ENCODE results near the gene SLC1A2.

The SLC1A2 gene

DNA sequence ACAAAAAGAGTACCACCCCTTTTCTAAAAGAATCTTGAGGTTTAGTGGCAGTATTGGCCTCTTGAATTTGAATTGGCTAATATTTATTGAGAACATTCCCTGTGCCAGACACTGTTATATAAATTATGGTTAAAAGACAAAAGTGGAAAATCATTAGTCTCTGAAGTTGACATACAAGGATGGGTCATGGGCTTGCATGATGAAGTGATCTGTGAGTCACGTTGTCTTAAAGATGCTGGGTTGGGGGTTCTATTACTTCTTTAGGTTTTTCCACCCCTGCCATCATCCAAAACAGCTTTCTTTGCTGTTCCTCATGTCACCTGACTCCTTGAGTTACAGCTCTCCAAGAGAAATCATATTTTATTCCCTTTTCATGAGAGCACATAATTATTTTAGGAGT lies 195.4 kb downstream of the SLC1A2 start:
- no peak overlapping the region for H3K4me3 ChIP-seq (ENCODE audit: low read depth, low read length)
- TF ChIP-seq MAX (IDR thresholded peaks at IDR 0.05; ENCODE audit: low read depth, low read length) (no peak), CTCF (IDR thresholded peaks at IDR 0.05; ENCODE audit: low read depth, low read length) (no peak), MYC (IDR thresholded peaks at IDR 0.05; ENCODE audit: low read depth, low read length) (no peak), POLR2A (IDR thresholded peaks at IDR 0.05; ENCODE audit: extremely low read depth, insufficient read length) (no peak)
- no peak for DNase-seq (ENCODE audit: low read depth)

DNA sequence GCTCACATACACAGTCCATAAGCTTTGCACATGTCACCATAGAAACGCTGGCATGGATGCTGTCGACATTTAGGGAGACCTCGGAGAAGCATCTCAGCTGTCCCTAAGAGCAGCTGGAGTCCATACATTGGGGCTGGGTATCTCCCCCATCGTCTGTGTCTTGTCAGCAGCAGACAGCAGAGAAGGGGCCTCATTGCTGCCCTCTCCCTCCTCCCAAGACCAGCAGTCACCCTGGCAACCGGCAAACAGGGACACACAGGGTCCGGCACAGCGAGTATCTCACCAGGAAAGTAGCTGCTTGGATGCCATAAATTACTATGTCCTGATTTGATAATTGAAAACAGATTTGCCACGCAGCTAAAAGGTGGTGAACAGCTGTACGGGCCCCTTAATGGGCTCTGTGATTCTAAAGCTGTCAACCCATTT lies 196.0 kb downstream of the SLC1A2 start:
- no peak for DNase-seq (ENCODE audit: low read depth)
- no peak overlapping the region for H3K4me3 ChIP-seq (ENCODE audit: low read depth, low read length)
- no peak for TF ChIP-seq CTCF (IDR thresholded peaks at IDR 0.05; ENCODE audit: low read depth, low read length)
- TF ChIP-seq MAX (IDR thresholded peaks at IDR 0.05; ENCODE audit: low read depth, low read length): no peak
- TF ChIP-seq POLR2A (IDR thresholded peaks at IDR 0.05; ENCODE audit: extremely low read depth, insufficient read length): no peak
- no peak for TF ChIP-seq MYC (IDR thresholded peaks at IDR 0.05; ENCODE audit: low read depth, low read length)

GRCh38 chr11:35218956-35219355 lies 200.4 kb downstream of the SLC1A2 start:
- DNase-seq (ENCODE audit: low read depth): no peak
- H3K4me3 ChIP-seq (ENCODE audit: low read depth, low read length): no peak overlapping the region
- TF ChIP-seq POLR2A (IDR thresholded peaks at IDR 0.05; ENCODE audit: extremely low read depth, insufficient read length) (no peak), CTCF (IDR thresholded peaks at IDR 0.05; ENCODE audit: low read depth, low read length) (no peak), MAX (IDR thresholded peaks at IDR 0.05; ENCODE audit: low read depth, low read length) (no peak), MYC (IDR thresholded peaks at IDR 0.05; ENCODE audit: low read depth, low read length) (no peak)

GRCh38 chr11:35216962-35217678 lies 202.2 kb downstream of the SLC1A2 start:
- DNase-seq (ENCODE audit: low read depth): no peak
- no peak overlapping the region for H3K4me3 ChIP-seq (ENCODE audit: low read depth, low read length)
- TF ChIP-seq POLR2A (IDR thresholded peaks at IDR 0.05; ENCODE audit: extremely low read depth, insufficient read length) (no peak), MAX (IDR thresholded peaks at IDR 0.05; ENCODE audit: low read depth, low read length) (no peak), MYC (IDR thresholded peaks at IDR 0.05; ENCODE audit: low read depth, low read length) (no peak), CTCF (IDR thresholded peaks at IDR 0.05; ENCODE audit: low read depth, low read length) (no peak)

DNA sequence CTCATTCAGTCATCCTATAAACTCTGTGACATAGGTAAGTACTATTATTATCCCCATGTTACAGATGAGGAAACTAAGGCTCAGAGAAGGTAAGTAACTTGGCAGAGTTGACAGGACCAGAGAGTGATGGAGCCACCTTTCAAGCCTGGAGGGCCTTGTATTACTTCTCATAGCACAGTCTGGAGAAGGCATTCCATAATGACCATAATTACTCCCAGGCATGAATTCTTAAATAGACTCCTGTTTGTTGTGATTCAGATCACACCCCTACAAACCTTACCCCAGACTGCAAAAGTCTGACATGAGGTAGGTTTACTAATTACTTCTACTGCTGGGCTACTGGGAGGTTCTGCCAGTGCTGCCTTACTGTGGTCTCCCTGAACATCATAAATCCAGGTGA lies 203.4 kb downstream of the SLC1A2 start:
- no peak for TF ChIP-seq POLR2A (IDR thresholded peaks at IDR 0.05; ENCODE audit: extremely low read depth, insufficient read length)
- TF ChIP-seq CTCF (IDR thresholded peaks at IDR 0.05; ENCODE audit: low read depth, low read length): no peak
- TF ChIP-seq MYC (IDR thresholded peaks at IDR 0.05; ENCODE audit: low read depth, low read length): no peak
- no peak for TF ChIP-seq MAX (IDR thresholded peaks at IDR 0.05; ENCODE audit: low read depth, low read length)
- no peak for DNase-seq (ENCODE audit: low read depth)
- H3K4me3 ChIP-seq (ENCODE audit: low read depth, low read length): no peak overlapping the region
